ENCODE measurements around the gene GPR171. TPM values are rescaled to one million over a fixed set of nuclear protein-coding genes. Genes with fewer than 3 reads are reported as not detected.

Gene GPR171
- total and polyA plus RNA-seq, 2 of the 13 experiments (the other 11 are each of a cell fraction or from before 2014, with no cell fraction given) = not detected

DNA sequence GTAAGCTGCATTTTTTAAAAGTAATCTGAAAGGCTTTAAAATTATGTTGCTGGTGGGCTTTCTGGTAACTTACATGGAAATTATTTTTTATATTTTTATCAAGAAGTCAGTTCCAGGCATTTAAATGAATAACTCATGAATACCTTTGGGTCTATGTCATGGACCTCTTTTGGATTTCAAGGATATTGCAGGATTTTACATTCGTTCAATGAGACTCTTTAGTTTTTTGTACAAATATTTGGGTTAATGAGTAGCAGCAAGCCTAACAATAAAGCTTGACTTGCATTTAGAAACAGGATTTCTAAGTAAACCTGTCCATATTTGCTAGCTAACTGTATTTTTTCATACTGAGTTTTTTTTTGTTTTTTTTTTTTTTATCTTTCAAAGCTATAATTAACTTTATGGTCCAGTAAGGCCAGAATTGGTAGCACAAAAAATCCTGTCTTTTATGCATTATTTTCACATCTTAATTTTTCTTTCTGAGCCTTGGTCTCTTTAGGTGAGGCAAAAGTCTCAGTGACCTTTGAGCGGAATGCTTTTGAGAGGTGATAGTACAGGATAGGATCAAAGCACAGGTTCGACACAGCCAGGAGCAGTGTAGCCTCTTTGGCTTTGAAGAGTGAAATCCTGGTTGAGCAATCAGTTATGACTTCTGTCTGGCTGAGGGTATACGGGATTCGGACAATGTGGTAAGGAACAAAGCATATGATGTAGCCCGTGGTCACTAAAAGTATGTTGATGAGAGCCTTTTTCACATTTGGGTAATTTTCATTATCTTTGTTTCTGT, 4.8 kb downstream of the GPR171 start (continued):
- TF ChIP-seq NBN (conservative IDR thresholded peaks at IDR 0.05) (no peak), PLRG1 (conservative IDR thresholded peaks at IDR 0.05) (no peak), ZNF33B (CRISPR knock-in tag; IDR thresholded peaks at IDR 0.05) (no peak), GTF2F1 (IDR thresholded peaks at IDR 0.05; ENCODE audit: low read length) (no peak), ZC3H13 (CRISPR knock-in tag; IDR thresholded peaks at IDR 0.05) (no peak), NR2C2 (CRISPR knock-in tag; IDR thresholded peaks at IDR 0.05; ENCODE audit: borderline replicate concordance) (peak; percentile 50; the same call in 1 of the 2 replicates), ZNF333 (CRISPR knock-in tag; IDR thresholded peaks at IDR 0.05; ENCODE audit: borderline replicate concordance) (no peak), TCF7 (IDR thresholded peaks at IDR 0.05; ENCODE audit: low read depth) (peak; percentile 100), GTF3A (CRISPR knock-in tag; conservative IDR thresholded peaks at IDR 0.05) (no peak), ZC3H4 (CRISPR knock-in tag; IDR thresholded peaks at IDR 0.05; ENCODE audit: borderline replicate concordance) (no peak), GABPA (IDR thresholded peaks at IDR 0.05; ENCODE audit: low read depth, low read length) (no peak), GABPA (CRISPR knock-in tag; IDR thresholded peaks at IDR 0.05; ENCODE audit: low read depth) (0 out of 2 replicates have a peak, but pooled peaks have one; percentile 32), ZNF329 (CRISPR knock-in tag; IDR thresholded peaks at IDR 0.05; ENCODE audit: low read depth) (no peak), KLF12 (CRISPR knock-in tag; IDR thresholded peaks at IDR 0.05; ENCODE audit: borderline replicate concordance) (no peak), MTA3 (CRISPR knock-in tag; IDR thresholded peaks at IDR 0.05) (no peak)
- TF ChIP-seq, protein P1, sequence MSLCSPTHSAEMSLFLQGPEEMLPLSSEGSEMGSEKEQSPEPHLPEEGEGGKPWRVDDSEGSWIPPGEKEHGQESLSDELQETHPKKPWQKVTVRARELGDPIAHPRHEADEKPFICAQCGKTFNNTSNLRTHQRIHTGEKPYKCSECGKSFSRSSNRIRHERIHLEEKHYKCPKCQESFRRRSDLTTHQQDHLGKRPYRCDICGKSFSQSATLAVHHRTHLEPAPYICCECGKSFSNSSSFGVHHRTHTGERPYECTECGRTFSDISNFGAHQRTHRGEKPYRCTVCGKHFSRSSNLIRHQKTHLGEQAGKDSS (CRISPR knock-in tag; IDR thresholded peaks at IDR 0.05; ENCODE audit: borderline replicate concordance, low read depth) = no peak
- TF ChIP-seq, protein P2, sequence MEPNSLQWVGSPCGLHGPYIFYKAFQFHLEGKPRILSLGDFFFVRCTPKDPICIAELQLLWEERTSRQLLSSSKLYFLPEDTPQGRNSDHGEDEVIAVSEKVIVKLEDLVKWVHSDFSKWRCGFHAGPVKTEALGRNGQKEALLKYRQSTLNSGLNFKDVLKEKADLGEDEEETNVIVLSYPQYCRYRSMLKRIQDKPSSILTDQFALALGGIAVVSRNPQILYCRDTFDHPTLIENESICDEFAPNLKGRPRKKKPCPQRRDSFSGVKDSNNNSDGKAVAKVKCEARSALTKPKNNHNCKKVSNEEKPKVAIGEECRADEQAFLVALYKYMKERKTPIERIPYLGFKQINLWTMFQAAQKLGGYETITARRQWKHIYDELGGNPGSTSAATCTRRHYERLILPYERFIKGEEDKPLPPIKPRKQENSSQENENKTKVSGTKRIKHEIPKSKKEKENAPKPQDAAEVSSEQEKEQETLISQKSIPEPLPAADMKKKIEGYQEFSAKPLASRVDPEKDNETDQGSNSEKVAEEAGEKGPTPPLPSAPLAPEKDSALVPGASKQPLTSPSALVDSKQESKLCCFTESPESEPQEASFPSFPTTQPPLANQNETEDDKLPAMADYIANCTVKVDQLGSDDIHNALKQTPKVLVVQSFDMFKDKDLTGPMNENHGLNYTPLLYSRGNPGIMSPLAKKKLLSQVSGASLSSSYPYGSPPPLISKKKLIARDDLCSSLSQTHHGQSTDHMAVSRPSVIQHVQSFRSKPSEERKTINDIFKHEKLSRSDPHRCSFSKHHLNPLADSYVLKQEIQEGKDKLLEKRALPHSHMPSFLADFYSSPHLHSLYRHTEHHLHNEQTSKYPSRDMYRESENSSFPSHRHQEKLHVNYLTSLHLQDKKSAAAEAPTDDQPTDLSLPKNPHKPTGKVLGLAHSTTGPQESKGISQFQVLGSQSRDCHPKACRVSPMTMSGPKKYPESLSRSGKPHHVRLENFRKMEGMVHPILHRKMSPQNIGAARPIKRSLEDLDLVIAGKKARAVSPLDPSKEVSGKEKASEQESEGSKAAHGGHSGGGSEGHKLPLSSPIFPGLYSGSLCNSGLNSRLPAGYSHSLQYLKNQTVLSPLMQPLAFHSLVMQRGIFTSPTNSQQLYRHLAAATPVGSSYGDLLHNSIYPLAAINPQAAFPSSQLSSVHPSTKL (CRISPR knock-in tag; IDR thresholded peaks at IDR 0.05) = peak; percentile 99
- TF ChIP-seq, protein P3, sequence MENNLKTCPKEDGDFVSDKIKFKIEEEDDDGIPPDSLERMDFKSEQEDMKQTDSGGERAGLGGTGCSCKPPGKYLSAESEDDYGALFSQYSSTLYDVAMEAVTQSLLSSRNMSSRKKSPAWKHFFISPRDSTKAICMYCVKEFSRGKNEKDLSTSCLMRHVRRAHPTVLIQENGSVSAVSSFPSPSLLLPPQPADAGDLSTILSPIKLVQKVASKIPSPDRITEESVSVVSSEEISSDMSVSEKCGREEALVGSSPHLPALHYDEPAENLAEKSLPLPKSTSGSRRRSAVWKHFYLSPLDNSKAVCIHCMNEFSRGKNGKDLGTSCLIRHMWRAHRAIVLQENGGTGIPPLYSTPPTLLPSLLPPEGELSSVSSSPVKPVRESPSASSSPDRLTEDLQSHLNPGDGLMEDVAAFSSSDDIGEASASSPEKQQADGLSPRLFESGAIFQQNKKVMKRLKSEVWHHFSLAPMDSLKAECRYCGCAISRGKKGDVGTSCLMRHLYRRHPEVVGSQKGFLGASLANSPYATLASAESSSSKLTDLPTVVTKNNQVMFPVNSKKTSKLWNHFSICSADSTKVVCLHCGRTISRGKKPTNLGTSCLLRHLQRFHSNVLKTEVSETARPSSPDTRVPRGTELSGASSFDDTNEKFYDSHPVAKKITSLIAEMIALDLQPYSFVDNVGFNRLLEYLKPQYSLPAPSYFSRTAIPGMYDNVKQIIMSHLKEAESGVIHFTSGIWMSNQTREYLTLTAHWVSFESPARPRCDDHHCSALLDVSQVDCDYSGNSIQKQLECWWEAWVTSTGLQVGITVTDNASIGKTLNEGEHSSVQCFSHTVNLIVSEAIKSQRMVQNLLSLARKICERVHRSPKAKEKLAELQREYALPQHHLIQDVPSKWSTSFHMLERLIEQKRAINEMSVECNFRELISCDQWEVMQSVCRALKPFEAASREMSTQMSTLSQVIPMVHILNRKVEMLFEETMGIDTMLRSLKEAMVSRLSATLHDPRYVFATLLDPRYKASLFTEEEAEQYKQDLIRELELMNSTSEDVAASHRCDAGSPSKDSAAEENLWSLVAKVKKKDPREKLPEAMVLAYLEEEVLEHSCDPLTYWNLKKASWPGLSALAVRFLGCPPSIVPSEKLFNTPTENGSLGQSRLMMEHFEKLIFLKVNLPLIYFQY (CRISPR knock-in tag; IDR thresholded peaks at IDR 0.05; ENCODE audit: borderline replicate concordance) = no peak
- TF ChIP-seq, protein P4, sequence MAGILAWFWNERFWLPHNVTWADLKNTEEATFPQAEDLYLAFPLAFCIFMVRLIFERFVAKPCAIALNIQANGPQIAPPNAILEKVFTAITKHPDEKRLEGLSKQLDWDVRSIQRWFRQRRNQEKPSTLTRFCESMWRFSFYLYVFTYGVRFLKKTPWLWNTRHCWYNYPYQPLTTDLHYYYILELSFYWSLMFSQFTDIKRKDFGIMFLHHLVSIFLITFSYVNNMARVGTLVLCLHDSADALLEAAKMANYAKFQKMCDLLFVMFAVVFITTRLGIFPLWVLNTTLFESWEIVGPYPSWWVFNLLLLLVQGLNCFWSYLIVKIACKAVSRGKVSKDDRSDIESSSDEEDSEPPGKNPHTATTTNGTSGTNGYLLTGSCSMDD (CRISPR knock-in tag; IDR thresholded peaks at IDR 0.05) = no peak

All from HepG2 (cell line).